Measurements from ENCODE around the gene PPP1R1B. TPM values are rescaled to one million over a fixed set of nuclear protein-coding genes. Genes with fewer than 3 reads are reported as not detected.

The PPP1R1B gene
- total RNA-seq, 1 experiment from 2014 or later, result 8.3 TPM

DNA sequence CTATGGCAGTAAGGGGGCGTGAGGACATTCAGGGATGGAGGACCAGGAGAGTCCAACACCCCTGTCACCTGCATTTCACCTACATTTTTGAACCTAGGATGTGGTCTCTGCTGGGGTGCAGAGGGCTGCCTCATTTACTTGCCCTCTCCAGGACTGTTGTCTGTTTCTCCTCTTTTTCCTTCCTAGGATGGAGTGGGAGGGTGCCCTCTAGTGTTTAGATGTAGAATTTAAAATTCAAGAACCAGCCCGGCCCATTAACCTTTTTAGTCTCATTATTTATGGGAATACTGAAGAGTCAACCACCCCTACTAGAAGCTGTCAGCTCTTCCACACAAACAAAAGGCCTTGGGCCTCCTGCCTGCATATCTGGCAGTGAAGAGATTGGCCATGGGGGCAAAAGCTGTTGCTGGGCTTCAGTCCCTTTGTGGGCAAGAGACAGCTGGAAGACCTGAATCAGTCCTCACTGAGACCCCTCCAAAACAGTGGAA, 7.7 kb downstream of the PPP1R1B start:
- intact Hi-C loops (cut with micrococcal nuclease; ENCODE audit: unreplicated experiment), result loop anchor here (1.0 to 10.0 kb wide), 14 partner anchors 12 to 860 kb away; partner anchors contain the start of genes CDC6, IKZF3, MIEN1 and PNMT
- H3K9me3 Mint-ChIP-seq (ENCODE audit: low read depth, unreplicated experiment), result no peaks in the 10 kb centered on the region
- peaks cover 54% of the 10 kb centered on the region for H3K4me1 Mint-ChIP-seq (ENCODE audit: low read depth, unreplicated experiment)
- CTCF ChIA-PET, result interaction anchor here (0.5 to 161.2 kb wide), 30 partner anchors 14 to 1184 kb away, joined by 3 to 42089 read pairs (median 13); partner anchors contain the start of genes ERBB2, GRB7, GSDMA and GSDMB
- TF ChIP-seq, protein P1, sequence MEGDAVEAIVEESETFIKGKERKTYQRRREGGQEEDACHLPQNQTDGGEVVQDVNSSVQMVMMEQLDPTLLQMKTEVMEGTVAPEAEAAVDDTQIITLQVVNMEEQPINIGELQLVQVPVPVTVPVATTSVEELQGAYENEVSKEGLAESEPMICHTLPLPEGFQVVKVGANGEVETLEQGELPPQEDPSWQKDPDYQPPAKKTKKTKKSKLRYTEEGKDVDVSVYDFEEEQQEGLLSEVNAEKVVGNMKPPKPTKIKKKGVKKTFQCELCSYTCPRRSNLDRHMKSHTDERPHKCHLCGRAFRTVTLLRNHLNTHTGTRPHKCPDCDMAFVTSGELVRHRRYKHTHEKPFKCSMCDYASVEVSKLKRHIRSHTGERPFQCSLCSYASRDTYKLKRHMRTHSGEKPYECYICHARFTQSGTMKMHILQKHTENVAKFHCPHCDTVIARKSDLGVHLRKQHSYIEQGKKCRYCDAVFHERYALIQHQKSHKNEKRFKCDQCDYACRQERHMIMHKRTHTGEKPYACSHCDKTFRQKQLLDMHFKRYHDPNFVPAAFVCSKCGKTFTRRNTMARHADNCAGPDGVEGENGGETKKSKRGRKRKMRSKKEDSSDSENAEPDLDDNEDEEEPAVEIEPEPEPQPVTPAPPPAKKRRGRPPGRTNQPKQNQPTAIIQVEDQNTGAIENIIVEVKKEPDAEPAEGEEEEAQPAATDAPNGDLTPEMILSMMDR (IDR thresholded peaks at IDR 0.05; ENCODE audit: unreplicated experiment), result no peak
- peaks cover 34% of the 10 kb centered on the region for H3K36me3 Mint-ChIP-seq (ENCODE audit: insufficient read depth, unreplicated experiment)
- BruUV-seq (replicated peaks), result no TSS peak
- no peak for DNase-seq
- no peak overlapping the region for H3K4me3 Mint-ChIP-seq (ENCODE audit: low read depth, unreplicated experiment)
- H3K27ac Mint-ChIP-seq (ENCODE audit: unreplicated experiment), result no peak overlapping the region
- H3K27me3 Mint-ChIP-seq (ENCODE audit: unreplicated experiment), result peaks cover 29% of the 10 kb centered on the region

DNA sequence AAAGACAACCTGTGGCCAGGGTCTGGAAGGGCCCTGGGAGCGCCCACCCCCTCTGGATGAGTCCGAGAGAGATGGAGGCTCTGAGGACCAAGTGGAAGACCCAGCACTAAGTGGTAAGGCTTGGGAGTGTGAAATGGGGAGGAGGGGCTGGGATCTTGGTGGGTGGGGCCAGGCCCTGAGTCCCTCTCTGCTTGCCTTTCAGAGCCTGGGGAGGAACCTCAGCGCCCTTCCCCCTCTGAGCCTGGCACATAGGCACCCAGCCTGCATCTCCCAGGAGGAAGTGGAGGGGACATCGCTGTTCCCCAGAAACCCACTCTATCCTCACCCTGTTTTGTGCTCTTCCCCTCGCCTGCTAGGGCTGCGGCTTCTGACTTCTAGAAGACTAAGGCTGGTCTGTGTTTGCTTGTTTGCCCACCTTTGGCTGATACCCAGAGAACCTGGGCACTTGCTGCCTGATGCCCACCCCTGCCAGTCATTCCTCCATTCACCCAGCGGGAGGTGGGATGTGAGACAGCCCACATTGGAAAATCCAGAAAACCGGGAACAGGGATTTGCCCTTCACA, 8.9 kb downstream of the PPP1R1B start:
- intact Hi-C loops (cut with micrococcal nuclease; ENCODE audit: unreplicated experiment), result loop anchor here (2.0 to 10.0 kb wide), 6 partner anchors 27 to 859 kb away; partner anchors contain the start of genes CDC6 and ERBB2
- no peak overlapping the region for H3K27ac Mint-ChIP-seq (ENCODE audit: unreplicated experiment)
- H3K9me3 Mint-ChIP-seq (ENCODE audit: low read depth, unreplicated experiment), result no peaks in the 10 kb centered on the region
- H3K4me1 Mint-ChIP-seq (ENCODE audit: low read depth, unreplicated experiment), result peaks cover 66% of the 10 kb centered on the region
- H3K36me3 Mint-ChIP-seq (ENCODE audit: insufficient read depth, unreplicated experiment), result peaks cover 34% of the 10 kb centered on the region
- H3K27me3 Mint-ChIP-seq (ENCODE audit: unreplicated experiment), result peaks cover 19% of the 10 kb centered on the region
- CTCF ChIA-PET, result interaction anchor here (0.6 to 161.2 kb wide), 23 partner anchors 15 to 1140 kb away, joined by 3 to 42089 read pairs (median 31); partner anchors contain the start of genes ERBB2, GRB7, GSDMA and GSDMB
- TF ChIP-seq, protein P1 (IDR thresholded peaks at IDR 0.05; ENCODE audit: unreplicated experiment), result no peak
- DNase-seq, result no peak
- no peak overlapping the region for H3K4me3 Mint-ChIP-seq (ENCODE audit: low read depth, unreplicated experiment)
- no TSS peak for BruUV-seq (replicated peaks)

DNA sequence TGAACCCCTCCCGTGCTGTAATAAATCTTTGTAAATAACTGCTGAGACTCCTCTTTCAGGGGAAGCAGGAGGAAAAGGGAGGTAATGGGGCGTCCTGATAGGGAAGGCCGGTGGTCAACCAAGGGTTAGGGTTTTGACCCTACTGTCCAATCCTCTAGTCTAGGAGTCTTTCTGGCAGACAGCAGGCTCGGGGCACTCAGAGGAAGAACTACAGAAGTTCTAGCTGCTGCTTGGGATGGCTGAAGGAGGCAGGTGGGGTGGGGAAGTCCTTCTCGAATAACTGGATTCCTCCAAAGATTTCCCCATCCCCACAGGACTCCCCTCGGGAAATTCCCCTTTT, 9.8 kb downstream of the PPP1R1B start:
- peaks cover 61% of the 10 kb centered on the region for H3K4me1 Mint-ChIP-seq (ENCODE audit: low read depth, unreplicated experiment)
- intact Hi-C loops (cut with micrococcal nuclease; ENCODE audit: unreplicated experiment), result loop anchor here (2.0 to 10.0 kb wide), 6 partner anchors 26 to 858 kb away; partner anchors contain the start of genes CDC6 and ERBB2
- no peaks in the 10 kb centered on the region for H3K9me3 Mint-ChIP-seq (ENCODE audit: low read depth, unreplicated experiment)
- peak overlapping the region; percentile 71 for H3K4me3 Mint-ChIP-seq (ENCODE audit: low read depth, unreplicated experiment)
- TF ChIP-seq, protein P1 (IDR thresholded peaks at IDR 0.05; ENCODE audit: unreplicated experiment), result no peak
- peaks cover 34% of the 10 kb centered on the region for H3K36me3 Mint-ChIP-seq (ENCODE audit: insufficient read depth, unreplicated experiment)
- peak overlapping the region; percentile 28 for H3K27ac Mint-ChIP-seq (ENCODE audit: unreplicated experiment)
- CTCF ChIA-PET, result interaction anchor here (0.5 to 161.2 kb wide), 15 partner anchors 16 to 1599 kb away, joined by 3 to 42089 read pairs (median 46); partner anchors contain the start of genes ERBB2, GRB7, GSDMA and GSDMB
- TSS peak; percentile 78 for BruUV-seq (replicated peaks)
- H3K27me3 Mint-ChIP-seq (ENCODE audit: unreplicated experiment), result peaks cover 10% of the 10 kb centered on the region
- no peak for DNase-seq

DNA sequence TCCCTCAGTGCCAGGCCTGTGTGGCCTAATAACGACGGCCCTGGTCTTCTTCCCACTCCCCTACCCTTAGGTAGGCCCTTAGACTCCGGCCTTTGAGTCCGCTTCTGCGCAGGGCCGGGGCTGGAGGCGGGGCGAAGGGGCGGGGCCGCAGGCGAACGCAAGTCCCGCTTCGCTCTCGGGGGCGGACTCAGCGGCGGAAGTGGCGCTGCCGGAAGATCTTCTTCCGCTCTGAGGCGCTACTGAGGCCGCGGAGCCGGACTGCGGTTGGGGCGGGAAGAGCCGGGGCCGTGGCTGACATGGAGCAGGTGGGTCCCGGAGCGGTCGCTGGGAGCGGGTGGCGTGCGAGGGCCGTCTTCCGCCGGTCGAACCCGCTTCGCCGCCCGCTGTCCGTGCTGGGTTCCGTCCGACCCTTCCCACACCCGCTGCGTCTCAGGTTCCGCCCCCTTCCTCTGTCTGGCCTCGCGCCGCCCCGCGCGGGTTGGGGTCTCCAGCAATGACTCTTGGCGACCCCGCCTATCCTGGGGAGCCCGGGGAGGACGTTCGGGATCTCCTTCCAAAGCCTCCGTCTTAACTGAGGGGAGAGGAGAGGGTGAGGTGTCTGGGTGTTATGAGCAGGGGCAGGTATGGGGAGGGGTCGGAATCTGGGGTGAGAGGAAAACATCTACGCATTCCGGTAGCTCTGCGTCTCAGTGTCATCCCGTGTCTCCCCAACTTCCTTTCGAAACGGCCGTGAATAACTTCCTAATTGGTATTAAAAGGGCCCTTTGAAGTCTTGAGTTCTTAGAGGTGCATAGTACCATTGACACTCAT, 10.4 kb downstream of the PPP1R1B start, which contains the start of gene STARD3:
Gene STARD3 (plus strand): TSS at position 218 of the 810 bp plus-strand sequence. CDS start 16,388 bp downstream, outside the sequence.
- Mint-ChIP-seq H3K9me3 (ENCODE audit: low read depth, unreplicated experiment) (no peaks in the 10 kb centered on the region), H3K27ac (ENCODE audit: unreplicated experiment) (peak within 1 kb of the TSS; percentile 28), H3K4me1 (ENCODE audit: low read depth, unreplicated experiment) (peaks cover 61% of the 10 kb centered on the region), H3K36me3 (ENCODE audit: insufficient read depth, unreplicated experiment) (peaks cover 29% of the 10 kb centered on the region), H3K27me3 (ENCODE audit: unreplicated experiment) (peaks cover 5% of the 10 kb centered on the region), H3K4me3 (ENCODE audit: low read depth, unreplicated experiment) (peak within 1 kb of the TSS; percentile 71)
- no TSS peak for BruUV-seq (replicated peaks)
- CTCF ChIA-PET, result interaction anchor here (0.5 to 161.2 kb wide), 30 partner anchors 17 to 1598 kb away, joined by 3 to 42089 read pairs (median 5); partner anchors contain the start of genes ERBB2, GRB7, GSDMA and GSDMB
- intact Hi-C loops (cut with micrococcal nuclease; ENCODE audit: unreplicated experiment), result loop anchor here (1.0 to 10.0 kb wide), 8 partner anchors 16 to 858 kb away; partner anchors contain the start of genes CDC6 and ERBB2
- TF ChIP-seq, protein P1 (IDR thresholded peaks at IDR 0.05; ENCODE audit: unreplicated experiment), result no peak
- DNase-seq, result no peak
